Testis (tissue), 2 donors: ENCODE measurements around the gene CIITA.

Source experiments
- CTCF ChIP-seq, 3 experiments: fragments of 450-650 bp in 2 of 3; fragments of 200-600 bp in 1 of 3; sonication (generic) in 1 of 3; IDR thresholded peaks; one replicate each; pipeline ENCODE4 v1.5.1; 2016 to 2019; ENCODE audit warnings: antibody characterized with exemption in 3 of 3, mild to moderate bottlenecking in 2 of 3, moderate library complexity in 1 of 3
- POLR2A ChIP-seq: fragments of 450-650 bp; IDR thresholded peaks from one replicate; pipeline ENCODE4 v1.6.1; 2017; ENCODE audit warnings: antibody characterized with exemption, mild to moderate bottlenecking, moderate library complexity

- TF ChIP-seq POLR2A (no peak), CTCF (IDR thresholded peaks at IDR 0.05) (no peak)
Measured at GRCh38 chr16:10889855-10890254, 12.9 kb downstream of the CIITA start.
